K562 (cell line): ENCODE measurements around the gene NECAB2. TPM values are rescaled to one million over a fixed set of nuclear protein-coding genes. Genes with fewer than 3 reads are reported as not detected.

Experiments used
- ARID1B ChIP-seq: fragments of 450-650 bp; IDR thresholded peaks from 2 replicates; pipeline ENCODE4 v1.6.1; 2016; ENCODE audit warnings: antibody characterized with exemption, mild to moderate bottlenecking, inconsistent platforms
- CEBPG ChIP-seq, 3 experiments: fragments of 200-800 bp in 1 of 3; sonication (Bioruptor generic) in 1 of 3; sonication (generic) in 1 of 3; formaldehyde crosslinking in 1 of 3; IDR thresholded peaks in 2 of 3; conservative IDR thresholded peaks in 1 of 3; 2 replicates each; pipeline versions ENCODE4 v1.6.1 to v1.8.0; 2016 to 2022; ENCODE audit warnings: missing compliant biosample characterization in 2 of 3, missing genetic modification characterization in 2 of 3, mild to moderate bottlenecking in 1 of 3, missing genetic modification reagents in 1 of 3
- CTBP1 ChIP-seq: fragments of 450-650 bp; IDR thresholded peaks from 2 replicates; pipeline ENCODE4 v1.6.1; 2016; ENCODE audit warnings: borderline replicate concordance
- IFI16 ChIP-seq: fragments of 250-450 bp; sonication (Bioruptor Pico); IDR thresholded peaks from 2 replicates; pipeline ENCODE4 v2.1.2; 2022; ENCODE audit warnings: mild to moderate bottlenecking, inconsistent platforms
- MYNN ChIP-seq, 2 experiments: sonication (generic); formaldehyde crosslinking in 1 of 2; IDR thresholded peaks; 2 replicates each; pipeline versions ENCODE4 v1.5.0 to v1.6.1; 2016 to 2020; ENCODE audit warnings: antibody characterized with exemption in 1 of 2, missing genetic modification reagents in 1 of 2
- POLR2AphosphoS5 ChIP-seq: IDR thresholded peaks from 2 replicates; pipeline ENCODE4 v1.6.1; 2011; ENCODE audit warnings: mild to moderate bottlenecking, low read depth, low read length, moderate library complexity; ENCODE audit not compliant: control insufficient read depth, insufficient read depth
- TAF9B ChIP-seq: fragments of 450-650 bp; IDR thresholded peaks from 2 replicates; pipeline ENCODE4 v1.6.1; 2018; ENCODE audit warnings: mild to moderate bottlenecking; ENCODE audit not compliant: partially characterized antibody
- UBTF ChIP-seq, 2 experiments: IDR thresholded peaks; 2 replicates each; pipeline ENCODE4 v1.6.1; 2012; ENCODE audit warnings: improper control_type of control experiment in 2 of 2, low read depth in 2 of 2, low read length in 2 of 2, borderline replicate concordance in 1 of 2
- ZFX ChIP-seq: sonication (generic); formaldehyde crosslinking; IDR thresholded peaks from 2 replicates; pipeline ENCODE4 v1.8.0; 2022; ENCODE audit warnings: mild to moderate bottlenecking, missing genetic modification reagents, moderate library complexity
- ZNF253 ChIP-seq: fragments of 250-450 bp; sonication (Bioruptor Pico); conservative IDR thresholded peaks from 2 replicates; pipeline ENCODE4 v1.6.1; 2021; ENCODE audit warnings: mild to moderate bottlenecking
- ZNF318 ChIP-seq, 2 experiments: fragments of 450-650 bp; IDR thresholded peaks; 2 replicates each; pipeline ENCODE4 v1.6.1; 2016; ENCODE audit warnings: mild to moderate bottlenecking in 2 of 2, borderline replicate concordance in 1 of 2, low read depth in 1 of 2, moderate library complexity in 1 of 2
- ZNF639 ChIP-seq, 2 experiments: fragments of 200-800 bp in 1 of 2; sonication (Bioruptor generic) in 1 of 2; sonication (generic) in 1 of 2; formaldehyde crosslinking in 1 of 2; IDR thresholded peaks in 1 of 2; conservative IDR thresholded peaks in 1 of 2; 2 replicates each; pipeline versions ENCODE4 v1.5.0 to v1.6.1; 2016 to 2020; ENCODE audit warnings: missing compliant biosample characterization in 1 of 2, missing genetic modification characterization in 1 of 2, missing genetic modification reagents in 1 of 2
- polyA plus RNA-seq, 8 experiments: library from polyadenylated mRNA; depleted of rRNA in 4 of 8; stranded (reverse) in 5 of 8; unstranded in 3 of 8; fragments of >200 nt; fragmentation: Nextera tagmentation in 2 of 8; fragmentation: Illumina TruSeq in 1 of 8; extraction: Ambion mirVana in 2 of 8; extraction: Trizol in 1 of 8; gene quantifications; 2 replicates each; pipeline versions ENCODE4 v1.2.1 to v1.2.3, GENCODE V29; 2011 to 2014; ENCODE audit warnings: inconsistent platforms in 1 of 8, missing spikeins in 1 of 8
- total RNA-seq, 7 experiments: library from RNA; depleted of rRNA in 6 of 7; stranded (reverse); fragments of >200 nt in 6 of 7; fragmentation: Illumina TruSeq in 2 of 7; extraction: Trizol in 2 of 7; gene quantifications; 2 replicates each; pipeline versions ENCODE4 v1.2.1 to v1.2.3, GENCODE V29; 2011 to 2021; ENCODE audit warnings: low replicate concordance in 1 of 7

Gene NECAB2
- total and polyA plus RNA-seq, 9 of the 15 experiments (the other 6 are each of a cell fraction or from before 2014, with no cell fraction given): 0.03 to 0.28 TPM; not detected in 7

- TF ChIP-seq ZNF318 (IDR thresholded peaks at IDR 0.05; ENCODE audit: borderline replicate concordance in 1 of 2, low read depth in 1 of 2) (peak in 1 of 2 experiments; percentile 69; a peak in 2 of 4 replicates), MYNN (IDR thresholded peaks at IDR 0.05) (no peak; the same call in 1 of the 2 replicates), MYNN (CRISPR knock-in tag; IDR thresholded peaks at IDR 0.05) (no peak), CEBPG (CRISPR knock-in tag; IDR thresholded peaks at IDR 0.05) (no peak), CEBPG (tag; conservative IDR thresholded peaks at IDR 0.05 in 1 of 2, IDR thresholded peaks at IDR 0.05 in 1 of 2) (peak in 1 of 2 experiments; percentile 9; a peak in 1 of 4 replicates), ZFX (CRISPR knock-in tag) (peak; percentile 58), TAF9B (peak; percentile 81), UBTF (IDR thresholded peaks at IDR 0.05; ENCODE audit: borderline replicate concordance in 1 of 2, low read depth in 2 of 2, low read length in 2 of 2) (no peak; a peak in 1 of 4 replicates), POLR2AphosphoS5 (peak; percentile 25; the same call in 1 of the 2 replicates), IFI16 (CRISPR knock-in tag) (no peak), CTBP1 (peak; percentile 51; the same call in 1 of the 2 replicates), ZNF253 (CRISPR knock-in tag) (no peak), ZNF639 (CRISPR knock-in tag; conservative IDR thresholded peaks at IDR 0.05 in 1 of 2, IDR thresholded peaks at IDR 0.05 in 1 of 2) (0 out of 4 replicates have a peak, but pooled peaks of 1 of the 2 experiments have one; percentile 46), ARID1B (peak; percentile 76)
Measured at GRCh38 chr16:83952940-83953795, 14.9 kb upstream of the NECAB2 start, which contains the start of gene OSGIN1 (continued).
